HepG2 (cell line): ENCODE data around the gene MAP2K3. TPM values are rescaled to one million over a fixed set of nuclear protein-coding genes. Genes with fewer than 3 reads are reported as not detected.
A peak's percentile ranks its signal among the peaks of the same experiment; 100 is the strongest.
"Not testable (repeated sequence)": the region's sequence is repeated elsewhere in the genome, so short reads cannot be mapped to it uniquely, and the experiment has no call there.

ENCODE experiments used
- ATAC-seq: fragments of 200-7000 bp; cut with Tn5 transposase; 3 replicates; pipeline ENCODE4 v1.9.1; 2020; ENCODE audit warnings: mild to moderate bottlenecking, moderate library complexity
- BruUV-seq: library from RNA; stranded (reverse); fragments of 400-500 nt; replicated peaks from 2 replicates; lab custom pipeline; 2021; lab: Mats Ljungman, UMichigan
- CTCF ChIA-PET: fragments of 300-600 bp; formaldehyde crosslinking; extraction: SDS; loops from one replicate; lab custom pipeline; 2021; ENCODE audit warnings: low total read pairs, inconsistent platforms, low intra/inter-chr PET ratio; lab: Yijun Ruan, JAX
- POLR2A ChIA-PET: fragments of 350-600 bp; sonication (Branson Sonifier 250); formaldehyde crosslinking; loops from one replicate; lab custom pipeline; 2020; ENCODE audit warnings: antibody characterized with exemption, inconsistent platforms; lab: Yijun Ruan, JAX
- DNase-seq: peaks from one replicate; pipeline ENCODE4 v3.0.0-alpha.2; 2015; ENCODE audit warnings: low spot score
- FAIRE-seq: peaks from 3 replicates; lab custom pipeline; 2011; peaks lifted over from hg19 to GRCh38; lab: Jason Lieb, UNC
- H2AFZ ChIP-seq: one replicate; pipeline ENCODE4 v1.6.1; 2011; ENCODE audit warnings: low read length, inconsistent platforms
- H3K27ac ChIP-seq: fragments of 300-600 bp; 3 replicates; pipeline ENCODE4 v1.8.0; 2011; ENCODE audit warnings: mixed run types, mild to moderate bottlenecking, mixed read lengths, low read length, inconsistent platforms; ENCODE audit not compliant: insufficient read depth; ENCODE audit errors: extremely low read length
- H3K27me3 ChIP-seq, 2 experiments: fragments of 200-600 bp in 1 of 2; 2 replicates in 1 of 2; 3 replicates in 1 of 2; pipeline versions ENCODE4 v1.6.0 to v1.8.0; 2011; ENCODE audit warnings: low read length in 2 of 2, mild to moderate bottlenecking in 2 of 2, moderate library complexity in 2 of 2, inconsistent platforms in 1 of 2; ENCODE audit not compliant: insufficient read depth in 2 of 2, control insufficient read depth in 1 of 2
- H3K36me3 ChIP-seq, 2 experiments: fragments of 200-600 bp in 1 of 2; replicated peaks in 1 of 2; 2 replicates in 1 of 2; 3 replicates in 1 of 2; pipeline versions ENCODE4 v1.5.1 to v1.8.0; 2011; ENCODE audit warnings: low read length in 2 of 2, inconsistent platforms in 1 of 2; ENCODE audit not compliant: insufficient read depth in 2 of 2, control insufficient read depth in 1 of 2
- H3K4me1 ChIP-seq: 2 replicates; pipeline ENCODE4 v1.5.1; 2012; ENCODE audit warnings: low read length, inconsistent platforms; ENCODE audit not compliant: insufficient read depth
- H3K4me2 ChIP-seq: 2 replicates; pipeline ENCODE4 v1.6.0; 2011; ENCODE audit warnings: low read depth, low read length, inconsistent platforms
- H3K4me3 ChIP-seq, 3 experiments: fragments of 200-600 bp in 1 of 3; sonication (generic), shearing (Covaris generic) in 1 of 3; replicated peaks in 1 of 3; 2 replicates each; pipeline ENCODE4 v1.5.1; 2011 to 2016; ENCODE audit warnings: low read length in 3 of 3, inconsistent platforms in 2 of 3, low read depth in 2 of 3, mild to moderate bottlenecking in 2 of 3, control low read depth in 1 of 3, mixed read lengths in 1 of 3; ENCODE audit not compliant: insufficient read depth in 1 of 3
- H3K79me2 ChIP-seq: one replicate; pipeline ENCODE4 v1.6.1; 2011; ENCODE audit warnings: low read length, inconsistent platforms; ENCODE audit not compliant: insufficient read depth
- H3K9ac ChIP-seq: 2 replicates; pipeline ENCODE4 v1.6.0; 2011; ENCODE audit warnings: mild to moderate bottlenecking, low read depth, low read length, inconsistent platforms; ENCODE audit not compliant: insufficient read depth
- H3K9me3 ChIP-seq: 2 replicates; pipeline ENCODE4 v1.5.1; 2012; ENCODE audit warnings: mild to moderate bottlenecking, low read length
- H4K20me1 ChIP-seq: 2 replicates; pipeline ENCODE4 v1.6.0; 2011; ENCODE audit warnings: inconsistent platforms, mild to moderate bottlenecking, low read length, moderate library complexity; ENCODE audit not compliant: insufficient read depth
- GABPB1 ChIP-seq: IDR thresholded peaks from 2 replicates; pipeline ENCODE4 v1.6.1; 2016; ENCODE audit warnings: mild to moderate bottlenecking, missing genetic modification reagents, moderate library complexity, missing compliant biosample characterization
- ZBTB33 ChIP-seq: sonication (generic); formaldehyde crosslinking; IDR thresholded peaks from 2 replicates; pipeline ENCODE4 v1.4.0; 2020; ENCODE audit warnings: missing genetic modification reagents
- WGBS: methylation state at CpG from one replicate; pipeline ENCODE4 v1.1.6; 2017; ENCODE audit warnings: low lambda C conversion rate; 5-methylcytosine and 5-hydroxymethylcytosine counted together
- in situ Hi-C: cut with HindIII; loops from 2 replicates; pipeline ENCODE4 v1.10.0; 2017; ENCODE audit warnings: low pct_unique_long_range_greater_than_20kb; ENCODE audit not compliant: extremely low pct_ligation_motif_present
- intact Hi-C: fragments of 100-400 bp; cut with micrococcal nuclease; formaldehyde crosslinking; loops from one replicate; pipeline ENCODE4 v1.10.0; 2022; ENCODE audit not compliant: unreplicated experiment
- polyA plus RNA-seq, 8 experiments: library from polyadenylated mRNA; depleted of rRNA in 3 of 8; stranded (reverse) in 7 of 8; unstranded in 1 of 8; fragments of >200 nt; fragmentation: Illumina TruSeq in 4 of 8; extraction: Trizol in 4 of 8; gene quantifications; 2 replicates each; pipeline versions ENCODE4 v1.2.1 to v1.2.3, GENCODE V29; 2011 to 2016; ENCODE audit warnings: low read depth in 4 of 8, missing spikeins in 1 of 8, mixed read lengths in 1 of 8; ENCODE audit not compliant: insufficient read depth in 1 of 8
- total RNA-seq, 5 experiments: library from RNA; depleted of rRNA; stranded (reverse); fragments of >200 nt; fragmentation: Illumina TruSeq; extraction: Trizol; gene quantifications; 2 replicates each; pipeline ENCODE4 v1.2.3, GENCODE V29; 2016; ENCODE audit warnings: low read depth in 1 of 5
- TF ChIP-seq, protein P1 (sequence below): sonication (generic); formaldehyde crosslinking; IDR thresholded peaks from 2 replicates; pipeline ENCODE4 v1.5.1; 2020; ENCODE audit warnings: mild to moderate bottlenecking, missing genetic modification reagents, moderate library complexity

MAP2K3 gene
- total and polyA plus RNA-seq, 2 of the 13 experiments (the other 11 are each of a cell fraction or from before 2014, with no cell fraction given): 20.5 to 27.4 TPM

GRCh38 chr17:21316887-21317500 lies 32.5 kb downstream of the MAP2K3 start:
- in situ Hi-C loops (loop anchor here (25.0 kb wide), 1 partner anchor 445 kb away; no protein-coding TSS in a partner anchor), intact Hi-C loops (loop anchor here (5.0 to 10.0 kb wide), 2 partner anchors 35 to 198 kb away; partner anchors contain the start of gene MAP2K3)
- ATAC-seq, POLR2A ChIA-PET, H3K27me3 ChIP-seq, H3K79me2 ChIP-seq, H3K27ac ChIP-seq, H3K9me3 ChIP-seq, H3K4me3 ChIP-seq, CTCF ChIA-PET, FAIRE-seq, H3K9ac ChIP-seq, H3K4me2 ChIP-seq, DNase-seq, BruUV-seq, H3K36me3 ChIP-seq, H4K20me1 ChIP-seq, H2AFZ ChIP-seq: not testable (repeated sequence)
- TF ChIP-seq GABPB1 (CRISPR knock-in tag): peak; percentile 25; the same call in 1 of the 2 replicates
- TF ChIP-seq, protein P1, sequence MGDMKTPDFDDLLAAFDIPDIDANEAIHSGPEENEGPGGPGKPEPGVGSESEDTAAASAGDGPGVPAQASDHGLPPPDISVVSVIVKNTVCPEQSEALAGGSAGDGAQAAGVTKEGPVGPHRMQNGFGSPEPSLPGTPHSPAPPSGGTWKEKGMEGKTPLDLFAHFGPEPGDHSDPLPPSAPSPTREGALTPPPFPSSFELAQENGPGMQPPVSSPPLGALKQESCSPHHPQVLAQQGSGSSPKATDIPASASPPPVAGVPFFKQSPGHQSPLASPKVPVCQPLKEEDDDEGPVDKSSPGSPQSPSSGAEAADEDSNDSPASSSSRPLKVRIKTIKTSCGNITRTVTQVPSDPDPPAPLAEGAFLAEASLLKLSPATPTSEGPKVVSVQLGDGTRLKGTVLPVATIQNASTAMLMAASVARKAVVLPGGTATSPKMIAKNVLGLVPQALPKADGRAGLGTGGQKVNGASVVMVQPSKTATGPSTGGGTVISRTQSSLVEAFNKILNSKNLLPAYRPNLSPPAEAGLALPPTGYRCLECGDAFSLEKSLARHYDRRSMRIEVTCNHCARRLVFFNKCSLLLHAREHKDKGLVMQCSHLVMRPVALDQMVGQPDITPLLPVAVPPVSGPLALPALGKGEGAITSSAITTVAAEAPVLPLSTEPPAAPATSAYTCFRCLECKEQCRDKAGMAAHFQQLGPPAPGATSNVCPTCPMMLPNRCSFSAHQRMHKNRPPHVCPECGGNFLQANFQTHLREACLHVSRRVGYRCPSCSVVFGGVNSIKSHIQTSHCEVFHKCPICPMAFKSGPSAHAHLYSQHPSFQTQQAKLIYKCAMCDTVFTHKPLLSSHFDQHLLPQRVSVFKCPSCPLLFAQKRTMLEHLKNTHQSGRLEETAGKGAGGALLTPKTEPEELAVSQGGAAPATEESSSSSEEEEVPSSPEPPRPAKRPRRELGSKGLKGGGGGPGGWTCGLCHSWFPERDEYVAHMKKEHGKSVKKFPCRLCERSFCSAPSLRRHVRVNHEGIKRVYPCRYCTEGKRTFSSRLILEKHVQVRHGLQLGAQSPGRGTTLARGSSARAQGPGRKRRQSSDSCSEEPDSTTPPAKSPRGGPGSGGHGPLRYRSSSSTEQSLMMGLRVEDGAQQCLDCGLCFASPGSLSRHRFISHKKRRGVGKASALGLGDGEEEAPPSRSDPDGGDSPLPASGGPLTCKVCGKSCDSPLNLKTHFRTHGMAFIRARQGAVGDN: peak; percentile 31; the same call in 1 of the 2 replicates
- TF ChIP-seq ZBTB33: peak; percentile 70
- WGBS: 61% methylated on average over 23 of the region's 37 CpGs
- H3K4me1 ChIP-seq: peaks cover 22% of the 10 kb centered on the region

GRCh38 chr17:21317821-21318220 lies 33.3 kb downstream of the MAP2K3 start:
- FAIRE-seq, H3K27ac ChIP-seq, BruUV-seq, H3K4me2 ChIP-seq, CTCF ChIA-PET, DNase-seq, H3K9me3 ChIP-seq, ATAC-seq, H4K20me1 ChIP-seq, H3K4me3 ChIP-seq, H2AFZ ChIP-seq, H3K79me2 ChIP-seq, H3K36me3 ChIP-seq, H3K9ac ChIP-seq, H3K27me3 ChIP-seq: not testable (repeated sequence)
- intact Hi-C loops: loop anchor here (5.0 to 10.0 kb wide), 2 partner anchors 36 to 197 kb away; partner anchors contain the start of gene MAP2K3
- peaks cover 22% of the 10 kb centered on the region for H3K4me1 ChIP-seq
- WGBS: 72% methylated on average over 18 of the region's 18 CpGs
- POLR2A ChIA-PET: interaction anchor here (0.7 kb wide), 1 partner anchor 1094 kb away, joined by 3 read pairs; no protein-coding TSS in a partner anchor
- in situ Hi-C loops: loop anchor here (25.0 kb wide), 1 partner anchor 444 kb away; no protein-coding TSS in a partner anchor
